ENCODE measurements around the gene GUCA1A. TPM values are rescaled to one million over a fixed set of nuclear protein-coding genes. Genes with fewer than 3 reads are reported as not detected.

Gene GUCA1A
- 15.0 TPM for total RNA-seq

DNA sequence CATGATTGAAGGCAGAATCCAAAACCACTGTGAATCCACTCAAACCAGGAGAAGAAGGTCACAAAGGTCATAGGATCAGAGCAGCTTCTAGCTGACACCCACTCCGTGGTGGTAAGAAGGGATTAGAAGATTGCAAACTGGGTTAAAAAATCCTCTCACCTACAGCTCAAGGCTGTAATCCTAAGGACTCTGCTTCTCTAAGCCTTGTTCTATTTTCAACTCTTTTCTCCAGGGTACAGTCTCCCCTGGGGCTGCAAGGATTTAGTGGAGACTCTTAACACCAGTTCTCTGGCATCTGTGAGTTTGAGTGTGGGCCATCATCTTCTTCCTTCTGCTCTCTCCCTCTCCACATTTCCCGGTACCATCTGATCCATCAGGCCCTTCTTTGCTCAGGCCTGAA, at the start of gene GUCA1A:
TSS of gene GUCA1A (plus strand) at position 264 of the 400 bp plus-strand sequence. CDS start 250 bp downstream, outside the sequence.

DNA sequence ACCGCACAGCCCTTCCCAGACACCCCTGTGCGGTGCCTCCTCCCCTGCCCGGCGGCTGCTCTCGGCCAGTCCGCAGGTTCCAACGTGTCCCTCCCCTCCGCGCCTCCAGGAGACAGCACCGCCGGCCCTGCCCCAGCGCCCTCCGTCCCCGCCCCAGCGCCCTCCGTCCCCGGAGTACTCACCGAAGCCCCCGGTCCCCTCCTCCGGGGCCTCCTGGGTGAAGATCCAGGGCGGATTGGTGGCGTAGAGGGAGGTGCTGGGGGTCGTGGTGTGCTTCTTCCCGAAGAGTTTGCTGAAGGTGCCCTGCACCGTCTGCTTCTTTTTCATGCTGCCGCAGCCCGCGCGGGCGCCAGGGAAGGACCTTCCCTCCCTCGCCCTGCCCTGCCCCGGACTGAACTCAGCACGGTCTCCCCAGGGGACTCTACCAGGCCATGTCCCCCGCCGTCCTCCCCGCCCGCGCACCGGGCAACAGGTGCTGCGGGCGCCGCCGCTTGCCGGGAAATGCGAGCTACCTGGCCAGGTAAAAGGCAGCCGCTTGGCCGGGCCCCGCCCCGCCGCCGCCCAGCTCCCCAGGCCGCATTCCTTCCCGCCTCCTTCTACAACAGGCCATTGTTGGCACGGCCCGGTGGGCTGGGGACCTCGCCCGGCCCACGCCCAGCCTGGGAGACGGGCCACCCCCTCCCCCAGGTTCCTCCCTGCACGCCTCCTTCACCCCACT, 30.9 kb upstream of the GUCA1A start, which contains the start of gene C6orf132:
TSS of gene C6orf132 (minus strand) at position 503 of the 718 bp plus-strand sequence. CDS start at position 327, 176 bp downstream.

DNA sequence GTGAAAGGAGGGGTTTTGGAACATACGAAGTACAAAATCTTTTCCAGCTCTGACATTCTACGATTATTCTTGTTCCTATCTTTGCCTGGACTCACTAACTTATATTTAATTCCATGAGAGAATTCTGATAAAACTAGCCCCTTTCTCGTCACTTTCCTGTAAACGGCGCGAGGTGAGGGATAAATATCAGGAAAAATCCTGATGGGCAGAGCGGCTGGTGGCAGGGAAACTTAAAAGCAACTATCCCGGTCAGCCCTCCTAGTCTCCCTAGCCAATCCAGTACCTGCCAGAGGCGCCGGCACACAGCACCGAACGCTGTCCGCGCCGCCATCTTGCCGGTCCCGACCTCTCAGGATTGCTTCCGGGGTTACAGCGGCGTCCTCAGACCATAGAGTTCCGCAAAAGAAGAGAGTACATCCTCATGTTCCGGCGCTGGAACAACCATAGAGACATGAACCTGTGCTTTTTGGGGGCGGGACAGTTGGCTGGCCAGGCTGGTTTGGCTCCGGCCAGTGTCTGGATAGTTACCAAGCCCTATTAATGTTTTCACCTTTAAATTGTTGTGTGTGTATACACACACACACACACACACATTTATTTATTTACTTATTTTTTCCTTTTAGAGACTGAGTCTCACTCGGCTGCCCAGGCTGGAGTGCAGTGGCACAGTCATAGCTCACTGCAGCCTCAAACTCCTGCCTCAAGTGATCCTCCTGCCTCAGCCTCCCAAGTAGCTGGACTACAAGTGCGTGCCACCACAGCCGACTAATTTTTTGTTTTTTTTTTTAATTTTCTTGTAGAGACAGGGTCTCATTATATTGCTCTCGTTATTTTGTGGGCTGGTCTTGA, 44.6 kb downstream of the GUCA1A start, which contains the start of gene MRPS10:
TSS of gene MRPS10 (minus strand) at position 343 of the 849 bp plus-strand sequence. CDS start at position 331, 12 bp downstream.

Other genes starting within 250 kb of the GUCA1A start
- gene CCND3, start 231.6 kb upstream of the GUCA1A start, total RNA-seq = 17.9 TPM
- 29.4 TPM for gene TAF8, start 122.8 kb upstream of the GUCA1A start, total RNA-seq
- 4.4 TPM for gene C6orf132, start 30.7 kb upstream of the GUCA1A start, total RNA-seq
- gene GUCA1B, start 21.6 kb downstream of the GUCA1A start, total RNA-seq = 12.7 TPM
- gene MRPS10, start 44.5 kb downstream of the GUCA1A start, total RNA-seq = 46.5 TPM